GM12878 (cell line): ENCODE measurements around the gene ZMYND11.

ENCODE experiments used
- ASH2L ChIP-seq: fragments of 300-600, 200-600 bp; sonication (generic); IDR thresholded peaks from 2 replicates; pipeline ENCODE4 v1.6.1; 2017; ENCODE audit warnings: low read depth, mild to moderate bottlenecking, borderline replicate concordance
- CREB1 ChIP-seq: IDR thresholded peaks from 2 replicates; pipeline ENCODE4 v1.6.1; 2012; ENCODE audit warnings: low read depth, mild to moderate bottlenecking, inconsistent platforms

DNA sequence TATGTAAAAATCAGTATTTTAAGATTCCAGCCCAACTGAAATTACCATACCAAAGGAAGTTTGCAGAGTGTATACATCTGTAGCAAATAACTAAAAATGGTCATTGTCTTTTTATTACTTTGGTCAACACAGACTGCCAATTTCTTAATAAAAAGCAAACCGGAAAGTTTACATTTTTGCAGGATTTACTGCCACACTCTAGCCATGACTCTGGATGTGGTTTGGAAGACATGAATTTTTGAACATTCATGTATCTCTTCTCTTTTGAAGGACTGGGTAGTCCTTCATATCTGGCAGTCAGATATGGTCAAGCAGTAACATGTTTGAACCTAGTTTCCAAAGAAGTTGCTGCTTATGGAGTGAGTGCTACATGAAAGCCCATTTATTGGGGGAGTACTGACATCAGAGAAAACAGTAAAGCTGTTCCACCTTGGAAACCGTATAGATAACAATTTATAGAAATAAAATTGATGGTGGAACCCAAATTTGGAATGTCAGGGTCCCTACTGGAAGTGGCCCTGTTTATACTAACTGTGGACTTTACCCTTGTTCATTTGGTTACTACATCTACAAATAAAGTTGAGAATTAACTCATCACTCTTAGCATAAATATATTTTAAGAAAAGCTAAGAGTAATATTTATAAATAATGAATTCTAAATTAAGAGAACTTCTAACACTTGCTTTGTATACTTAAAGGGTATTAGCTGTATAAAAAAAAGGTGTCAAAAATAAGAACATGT lies 84.6 kb downstream of the ZMYND11 start:
- TF ChIP-seq CREB1 (no peak), ASH2L (no peak)
